ENCODE results near the gene CFAP77. TPM values are rescaled to one million over a fixed set of nuclear protein-coding genes. Genes with fewer than 3 reads are reported as not detected.

Gene CFAP77
- total and polyA plus RNA-seq, 2 of the 13 experiments (the other 11 are each of a cell fraction or from before 2014, with no cell fraction given) = not detected

- TF ChIP-seq TERF1 (CRISPR knock-in tag; IDR thresholded peaks at IDR 0.05) (no peak), NR0B2 (CRISPR knock-in tag; IDR thresholded peaks at IDR 0.05) (no peak), MTA1 (CRISPR knock-in tag; IDR thresholded peaks at IDR 0.05; ENCODE audit: borderline replicate concordance) (no peak), DNMT1 (CRISPR knock-in tag; IDR thresholded peaks at IDR 0.05) (no peak), ZFP36L2 (CRISPR knock-in tag; IDR thresholded peaks at IDR 0.05) (no peak), TP53 (CRISPR knock-in tag; conservative IDR thresholded peaks at IDR 0.05) (no peak), SATB2 (CRISPR knock-in tag; IDR thresholded peaks at IDR 0.05) (no peak), TEAD3 (CRISPR knock-in tag; optimal IDR thresholded peaks at IDR 0.05; ENCODE audit: borderline replicate concordance) (no peak), ZNF333 (CRISPR knock-in tag; IDR thresholded peaks at IDR 0.05; ENCODE audit: borderline replicate concordance) (no peak), ELF3 (CRISPR knock-in tag; IDR thresholded peaks at IDR 0.05) (peak; percentile 80; the same call in 1 of the 2 replicates), ZNF318 (CRISPR knock-in tag; IDR thresholded peaks at IDR 0.05) (no peak), ZNF280D (CRISPR knock-in tag; IDR thresholded peaks at IDR 0.05) (no peak), KLF12 (CRISPR knock-in tag; IDR thresholded peaks at IDR 0.05; ENCODE audit: borderline replicate concordance) (no peak), ZNF33A (CRISPR knock-in tag; IDR thresholded peaks at IDR 0.05; ENCODE audit: borderline replicate concordance) (no peak), SCMH1 (CRISPR knock-in tag; IDR thresholded peaks at IDR 0.05; ENCODE audit: borderline replicate concordance) (no peak), ZFAT (CRISPR knock-in tag; conservative IDR thresholded peaks at IDR 0.05) (no peak), GABPA (IDR thresholded peaks at IDR 0.05; ENCODE audit: low read depth, low read length) (peak; percentile 96), GABPA (CRISPR knock-in tag; IDR thresholded peaks at IDR 0.05; ENCODE audit: low read depth) (peak; percentile 99)
Observed at GRCh38 chr9:132406554-132407122, 3.4 kb upstream of the CFAP77 start, which contains the start of gene TTF1 (continued).
